ENCODE results near the gene ZMYM3.

Gene ZMYM3

DNA sequence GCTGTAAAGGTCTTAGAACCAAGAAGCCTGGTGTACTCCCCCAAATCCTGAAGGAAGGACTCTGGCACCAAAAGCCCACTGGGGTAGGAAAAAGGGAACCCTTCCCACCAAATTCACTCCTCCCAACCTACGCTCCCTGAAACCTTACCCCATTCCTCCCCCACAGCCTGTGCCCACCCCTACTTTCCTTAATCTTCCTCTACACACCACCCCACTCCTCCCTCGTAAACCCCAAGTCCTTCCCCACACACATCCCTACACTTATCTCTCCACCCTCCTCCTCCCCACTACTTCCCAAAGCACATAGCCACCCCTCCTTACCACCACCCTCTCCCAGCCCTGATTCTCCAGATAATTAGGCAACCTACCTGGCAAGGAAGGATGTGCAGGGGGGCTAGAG, 1.7 kb downstream of the ZMYM3 start:
- DNase-seq, result no peak

DNA sequence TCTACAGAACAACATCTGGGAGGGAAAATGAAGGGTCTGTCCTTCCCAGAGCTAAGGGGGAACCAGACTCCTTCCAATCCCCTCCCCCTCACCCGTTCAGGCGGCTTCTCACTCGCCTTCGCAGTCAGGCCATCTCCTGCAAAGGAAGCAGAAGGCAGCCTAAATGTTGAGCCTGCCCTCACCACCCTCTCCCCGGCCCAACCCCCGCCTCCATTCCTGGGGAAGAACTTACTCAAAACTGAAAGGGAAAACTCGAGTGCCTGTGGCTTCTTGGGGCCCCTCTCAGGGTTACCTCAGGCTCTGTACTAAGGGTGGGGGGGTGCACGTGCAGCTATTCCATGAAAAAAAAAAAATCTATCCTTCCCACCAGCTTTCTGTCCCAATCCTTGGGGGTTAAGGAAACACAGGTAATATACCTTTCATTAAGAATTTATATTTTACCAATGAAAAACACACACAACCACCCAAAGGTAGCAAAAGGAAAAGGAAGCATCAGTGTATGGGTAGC, 2.4 kb downstream of the ZMYM3 start:
- DNase-seq, result no peak

DNA sequence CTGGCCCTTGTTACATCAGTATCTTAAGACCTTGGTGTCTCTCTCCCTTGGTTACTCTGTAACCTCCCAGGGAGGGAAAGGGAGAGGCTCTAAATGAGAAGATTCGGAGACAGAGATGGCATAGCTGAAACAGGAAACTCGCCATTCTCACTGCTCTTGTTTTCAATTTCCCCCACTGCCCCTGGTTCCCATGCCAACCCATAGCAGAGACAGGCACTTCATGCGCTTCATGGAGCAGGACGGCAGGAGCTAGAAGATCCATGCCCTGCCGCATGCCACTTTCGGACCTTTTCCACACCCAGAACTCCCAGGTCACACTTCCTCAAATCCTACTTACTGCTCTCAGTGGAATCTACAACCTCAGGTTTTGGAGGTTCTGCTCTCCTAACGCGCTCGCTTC, 3.1 kb downstream of the ZMYM3 start:
- DNase-seq, result no peak

DNA sequence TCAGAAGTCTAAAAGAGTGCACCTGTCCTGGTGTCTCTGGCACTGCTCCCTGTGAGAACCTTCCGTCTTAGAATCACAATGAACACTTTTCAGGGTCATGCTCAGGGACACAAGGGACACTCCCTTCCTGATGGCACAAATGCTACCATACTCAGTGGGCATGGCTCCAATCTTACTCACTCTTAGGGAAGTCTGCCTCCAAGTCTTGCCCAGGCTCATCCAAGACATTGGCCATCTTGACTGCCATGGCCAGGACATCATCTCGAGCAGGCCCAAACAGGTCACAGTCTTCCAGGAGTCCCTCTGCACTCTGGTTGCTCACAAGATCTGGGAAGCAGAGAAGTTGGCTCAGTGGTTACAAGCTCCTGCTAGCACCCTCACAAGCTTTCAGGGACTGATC, 8.8 kb downstream of the ZMYM3 start:
- no peak for DNase-seq

DNA sequence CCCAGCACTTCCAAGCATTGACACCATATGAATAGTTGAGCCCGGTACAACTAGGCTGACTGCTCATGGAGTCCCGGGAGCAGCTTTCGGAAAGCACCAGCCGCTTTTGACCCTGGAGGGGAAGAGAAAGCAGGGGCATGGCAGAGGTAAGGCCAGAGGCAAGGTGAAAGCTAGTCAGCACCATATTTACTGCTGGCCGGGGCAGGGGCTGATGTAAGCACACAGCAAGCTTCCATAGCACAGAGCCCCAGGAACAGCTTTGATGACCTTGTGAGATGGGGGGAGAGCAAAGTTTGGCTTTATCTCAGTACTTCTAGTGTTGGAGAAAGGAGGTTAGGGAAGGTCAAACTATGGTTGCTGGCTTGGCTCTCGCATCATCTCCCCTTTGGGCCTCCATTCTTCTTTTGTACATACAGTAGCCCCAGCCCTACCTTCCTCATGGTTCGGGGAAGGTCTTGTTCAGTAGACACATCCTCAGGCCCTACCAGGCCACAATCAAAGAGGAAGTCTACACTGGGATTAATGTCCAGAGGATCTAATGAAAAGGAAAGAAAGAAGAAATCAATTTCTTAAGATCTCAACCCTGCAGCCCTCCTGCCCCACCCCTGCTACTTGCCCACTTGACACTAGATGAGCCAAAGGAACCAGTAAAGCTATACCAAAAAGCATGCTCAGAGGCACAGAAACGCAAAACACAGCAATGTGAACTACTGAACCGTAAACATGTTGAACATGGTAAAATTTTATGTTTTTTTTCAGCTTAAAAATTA, 9.4 kb downstream of the ZMYM3 start:
- no peak for DNase-seq

DNA sequence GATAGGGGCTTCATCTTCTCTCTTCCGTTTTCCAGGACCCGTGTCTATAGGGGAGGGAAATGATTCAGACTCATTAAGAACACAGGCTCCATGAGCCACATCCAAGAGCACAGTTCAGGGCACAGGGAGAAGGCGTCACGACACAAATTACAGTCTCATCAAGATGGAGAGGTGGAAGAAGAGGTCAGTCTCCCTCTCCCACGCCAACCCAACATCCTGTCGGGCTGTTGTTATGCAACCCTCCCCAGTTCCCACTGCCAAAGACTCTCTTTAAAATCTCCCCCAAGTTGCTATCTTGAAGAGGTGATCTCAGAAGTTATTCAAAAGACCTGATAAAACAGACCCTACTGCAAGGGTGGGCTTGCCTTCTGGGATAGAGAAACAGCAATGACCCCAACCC, 12.6 kb downstream of the ZMYM3 start:
- no peak for DNase-seq

DNA sequence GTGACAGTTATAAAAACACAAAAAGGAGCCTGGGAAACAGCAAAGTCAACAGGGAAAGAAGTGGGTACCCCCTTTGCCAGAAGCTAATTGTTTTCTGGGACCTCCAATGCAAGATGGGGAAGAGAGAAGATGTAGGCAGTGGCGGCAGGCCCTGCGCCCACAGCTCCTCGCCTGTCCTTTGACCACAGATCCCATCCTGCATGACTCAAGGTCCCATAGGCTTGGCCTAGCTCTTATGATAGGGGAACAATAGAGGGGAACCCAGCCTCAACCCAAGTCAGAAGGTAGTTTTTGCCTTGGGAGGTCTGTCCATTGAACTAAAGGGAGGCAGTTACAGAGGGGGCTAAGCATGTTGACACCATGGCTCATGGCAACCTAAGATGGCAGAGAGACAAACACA, 14.2 kb downstream of the ZMYM3 start:
- no peak for DNase-seq

DNA sequence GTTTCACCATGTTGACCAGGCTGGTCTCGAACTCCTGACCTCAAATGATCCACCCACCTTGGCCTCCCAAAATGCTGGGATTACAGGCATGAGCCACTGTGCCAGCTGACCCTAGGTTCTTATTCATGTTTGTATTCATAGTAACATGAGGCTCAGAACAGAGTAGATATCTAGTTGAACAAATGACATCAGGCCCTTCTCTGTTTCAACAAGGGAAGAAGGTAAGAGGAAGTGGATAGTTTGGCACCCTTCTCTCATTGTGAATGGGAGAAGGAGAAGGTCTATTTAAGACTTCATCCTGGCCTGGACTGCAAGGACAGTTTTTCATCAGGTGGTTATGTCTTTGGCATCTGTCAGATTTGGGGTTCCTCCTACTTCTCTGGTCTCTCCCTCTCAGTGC, 17.1 kb downstream of the ZMYM3 start:
- DNase-seq, result no peak

DNA sequence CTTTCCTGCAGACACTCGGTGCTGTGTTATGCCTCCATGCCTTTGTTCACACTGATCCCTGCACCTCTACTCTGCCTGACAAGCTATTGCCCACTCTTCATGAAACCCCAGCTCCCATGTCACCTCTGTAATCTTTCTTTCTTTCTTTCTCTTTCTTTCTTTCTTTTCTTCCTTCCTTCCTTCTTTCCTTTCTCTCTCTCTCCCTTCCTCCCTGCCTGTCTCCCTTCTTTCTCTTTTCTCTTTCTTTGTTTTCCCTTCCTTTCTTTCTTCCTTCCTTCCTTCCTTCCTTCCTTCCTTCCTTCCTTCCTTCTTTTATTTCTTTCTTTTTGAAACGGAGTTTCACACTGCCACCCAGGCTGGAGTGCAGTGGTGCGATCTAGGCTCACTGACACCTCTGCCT, 18.5 kb downstream of the ZMYM3 start:
- DNase-seq, result no peak

DNA sequence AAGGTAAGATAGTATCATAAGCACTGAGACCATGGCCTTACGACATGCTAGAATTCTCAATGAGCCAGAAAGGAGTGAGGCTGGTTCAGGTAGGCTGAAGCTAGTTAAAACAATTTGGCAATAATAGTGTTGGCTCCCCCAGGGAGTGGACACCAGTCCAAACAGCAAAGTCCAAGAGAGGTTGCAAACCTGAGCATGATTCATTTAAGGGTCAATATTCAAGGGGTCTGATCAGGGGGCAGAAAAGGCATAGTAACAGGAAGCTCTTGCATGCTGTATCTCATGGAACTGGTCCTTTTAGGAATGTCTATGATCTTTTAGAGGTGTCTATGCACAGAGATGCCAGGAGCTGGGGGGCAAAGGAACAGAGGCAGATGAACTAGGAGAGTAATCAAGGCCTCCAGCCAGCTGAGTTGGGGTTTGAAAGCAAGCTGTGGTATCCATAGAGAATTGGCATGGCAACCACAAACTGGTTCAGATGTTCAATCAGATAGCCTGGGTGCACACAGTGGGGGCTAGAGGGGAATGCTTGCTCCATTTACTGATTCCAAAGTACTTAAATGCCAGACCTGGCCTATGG, 25.8 kb downstream of the ZMYM3 start:
- DNase-seq, result no peak

DNA sequence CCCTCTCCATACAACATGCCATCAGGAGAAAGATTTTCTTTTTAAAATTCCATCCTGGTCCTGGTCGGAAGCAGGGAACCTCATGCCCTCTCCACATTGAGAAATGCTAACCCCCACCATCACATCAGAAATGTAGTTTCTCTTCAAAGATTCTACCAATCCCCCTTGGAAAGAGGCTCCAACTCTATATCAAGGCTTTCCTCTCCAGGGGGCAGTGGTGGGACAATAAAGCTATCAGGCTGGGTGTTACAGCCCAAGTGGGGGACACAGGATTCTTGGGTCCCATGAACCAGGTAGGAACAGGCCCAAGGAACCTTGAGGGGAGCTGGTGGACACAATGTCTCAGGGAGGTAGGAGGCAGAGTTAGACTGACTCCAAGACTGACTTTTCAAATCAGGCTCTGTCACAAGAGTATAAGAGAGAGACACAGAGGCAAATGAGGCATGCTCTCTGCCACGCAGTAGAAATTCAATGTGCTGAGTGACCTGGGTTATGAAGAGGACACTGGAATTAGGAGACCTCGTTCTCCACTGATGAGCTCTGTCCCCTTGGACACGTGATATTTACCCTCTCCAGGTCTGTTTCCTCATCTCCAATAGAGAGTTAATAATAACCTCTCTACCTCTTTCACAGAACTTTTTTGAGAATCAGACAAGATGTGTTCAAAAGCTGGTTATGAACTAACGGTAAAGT, 26.4 kb downstream of the ZMYM3 start:
- DNase-seq, result no peak

DNA sequence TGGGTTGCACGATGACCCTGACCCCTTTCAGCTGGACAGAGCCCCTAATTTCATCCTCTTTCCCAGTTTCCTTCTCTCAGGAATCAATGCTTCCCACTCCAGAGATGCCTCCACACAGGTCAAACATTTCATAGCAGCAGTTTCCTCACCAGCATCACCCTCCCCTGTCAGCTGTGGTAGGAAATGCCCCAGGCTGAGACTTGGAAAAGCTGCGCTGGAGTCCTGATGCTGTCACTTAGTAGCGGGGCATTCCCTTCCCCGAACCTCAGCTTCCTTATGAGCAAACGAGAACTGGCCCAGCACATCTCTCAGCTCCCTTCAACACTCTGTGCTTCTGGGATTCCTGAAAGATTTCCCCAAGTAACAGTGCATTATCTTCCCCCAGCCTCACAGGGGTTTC, 28.3 kb downstream of the ZMYM3 start:
- no peak for DNase-seq

DNA sequence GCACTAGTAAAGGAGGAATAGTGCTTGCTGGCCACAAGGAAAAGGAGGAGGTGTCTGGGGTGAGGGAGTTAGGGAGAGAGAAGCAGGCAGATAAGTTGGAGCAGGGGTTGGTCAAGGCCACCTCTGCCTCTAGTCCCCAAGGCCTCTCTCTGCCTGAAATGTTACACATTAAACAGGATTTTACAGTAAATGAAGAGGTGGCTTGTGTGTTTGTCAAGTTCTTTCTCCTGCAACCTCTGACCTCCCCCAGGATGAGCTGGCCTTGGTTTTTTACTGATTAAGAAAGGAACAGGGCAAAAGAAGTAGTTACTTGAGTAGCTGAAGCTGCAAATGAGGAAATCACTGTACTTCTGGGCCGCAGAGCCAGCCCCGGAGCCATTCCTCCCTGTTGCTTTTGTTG, 28.9 kb downstream of the ZMYM3 start:
- no peak for DNase-seq

DNA sequence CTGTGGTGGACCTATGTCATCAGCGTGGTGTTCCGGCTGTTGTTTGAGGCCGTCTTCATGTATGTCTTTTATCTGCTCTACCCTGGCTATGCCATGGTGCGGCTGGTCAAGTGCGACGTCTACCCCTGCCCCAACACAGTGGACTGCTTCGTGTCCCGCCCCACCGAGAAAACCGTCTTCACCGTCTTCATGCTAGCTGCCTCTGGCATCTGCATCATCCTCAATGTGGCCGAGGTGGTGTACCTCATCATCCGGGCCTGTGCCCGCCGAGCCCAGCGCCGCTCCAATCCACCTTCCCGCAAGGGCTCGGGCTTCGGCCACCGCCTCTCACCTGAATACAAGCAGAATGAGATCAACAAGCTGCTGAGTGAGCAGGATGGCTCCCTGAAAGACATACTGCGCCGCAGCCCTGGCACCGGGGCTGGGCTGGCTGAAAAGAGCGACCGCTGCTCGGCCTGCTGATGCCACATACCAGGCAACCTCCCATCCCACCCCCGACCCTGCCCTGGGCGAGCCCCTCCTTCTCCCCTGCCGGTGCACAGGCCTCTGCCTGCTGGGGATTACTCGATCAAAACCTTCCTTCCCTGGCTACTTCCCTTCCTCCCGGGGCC, 29.7 kb downstream of the ZMYM3 start:
- no peak for DNase-seq

DNA sequence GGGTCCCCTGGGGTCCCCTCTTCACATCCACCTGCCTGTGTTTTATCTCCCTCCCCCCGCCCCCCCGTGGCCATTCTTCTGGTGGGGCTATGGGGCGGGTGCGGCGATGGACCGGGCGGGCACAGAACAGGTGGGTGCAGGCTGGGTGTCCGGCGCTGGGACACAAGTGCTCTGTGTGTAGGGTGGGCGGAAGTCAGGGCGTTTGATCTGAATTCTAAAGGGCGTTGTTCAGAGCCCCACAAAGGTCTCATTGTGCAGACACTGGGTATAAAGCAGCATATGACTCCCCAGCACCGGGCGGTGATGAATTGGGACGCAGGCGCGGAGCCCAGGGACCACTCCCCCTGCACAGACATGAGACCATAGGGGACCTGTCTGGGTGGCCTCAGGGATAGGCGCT, 31.0 kb downstream of the ZMYM3 start, which contains the start of gene GJB1:
Gene GJB1, plus strand, starts transcription at position 296 of the 400 bp plus-strand sequence. CDS start 484 bp downstream, outside the sequence.
- DNase-seq, result no peak

DNA sequence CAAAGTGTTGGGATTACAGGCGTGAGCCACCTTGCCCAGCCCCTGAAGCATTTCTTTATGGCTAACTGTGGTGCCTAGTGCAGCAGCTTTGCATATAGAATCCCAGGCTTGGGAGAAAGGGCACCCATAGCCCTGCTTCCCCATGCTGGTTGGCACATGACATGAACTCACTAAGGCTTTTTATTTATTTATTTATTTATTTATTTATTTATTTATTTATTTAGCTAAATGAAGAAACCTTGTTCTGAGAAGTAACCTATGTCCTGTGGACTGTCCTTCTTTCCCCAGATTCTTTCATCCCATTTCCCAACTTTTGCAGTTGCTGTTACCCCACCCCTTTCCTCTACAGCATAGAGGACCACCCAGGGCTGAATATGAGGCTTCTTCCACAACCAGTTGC, 32.8 kb downstream of the ZMYM3 start:
- no peak for DNase-seq

DNA sequence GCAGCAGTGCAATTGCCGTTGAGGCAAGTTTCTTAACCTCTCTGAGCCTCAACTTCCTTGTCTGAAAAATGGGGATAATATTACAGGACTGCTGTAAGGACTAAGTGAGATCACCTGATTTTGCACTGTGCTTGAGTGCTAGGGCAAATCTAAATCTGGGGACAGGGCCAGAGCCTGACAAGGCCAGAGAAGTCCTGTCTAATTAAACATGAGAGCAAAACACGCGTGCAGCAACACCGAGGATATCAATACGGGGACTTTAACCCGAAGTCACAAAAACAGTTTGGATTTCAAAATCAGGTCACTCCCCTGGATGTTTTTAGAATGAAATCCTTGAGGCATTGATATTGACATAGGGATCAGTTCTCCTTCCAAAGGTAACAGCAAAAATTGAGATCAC, 36.6 kb downstream of the ZMYM3 start:
- no peak for DNase-seq

DNA sequence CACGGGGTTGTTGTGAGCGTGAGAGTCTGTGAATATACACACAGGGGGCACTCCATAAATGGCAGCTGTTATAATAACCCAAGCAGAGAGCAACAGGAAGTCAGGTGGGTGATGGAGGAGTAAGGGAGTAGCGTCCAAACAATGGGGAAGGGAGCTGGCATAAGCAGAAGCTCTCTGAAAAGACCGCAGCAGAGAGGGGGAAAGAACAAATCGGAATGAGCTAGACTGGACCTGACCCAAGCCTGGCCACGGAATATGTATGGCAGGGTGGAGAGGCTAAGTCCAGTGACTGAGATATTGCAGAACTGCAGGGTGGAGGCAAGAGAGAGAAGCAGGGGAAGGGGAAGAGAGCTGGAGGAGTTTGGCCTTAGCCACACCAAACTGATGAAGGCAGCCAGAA, 37.5 kb downstream of the ZMYM3 start:
- no peak for DNase-seq

DNA sequence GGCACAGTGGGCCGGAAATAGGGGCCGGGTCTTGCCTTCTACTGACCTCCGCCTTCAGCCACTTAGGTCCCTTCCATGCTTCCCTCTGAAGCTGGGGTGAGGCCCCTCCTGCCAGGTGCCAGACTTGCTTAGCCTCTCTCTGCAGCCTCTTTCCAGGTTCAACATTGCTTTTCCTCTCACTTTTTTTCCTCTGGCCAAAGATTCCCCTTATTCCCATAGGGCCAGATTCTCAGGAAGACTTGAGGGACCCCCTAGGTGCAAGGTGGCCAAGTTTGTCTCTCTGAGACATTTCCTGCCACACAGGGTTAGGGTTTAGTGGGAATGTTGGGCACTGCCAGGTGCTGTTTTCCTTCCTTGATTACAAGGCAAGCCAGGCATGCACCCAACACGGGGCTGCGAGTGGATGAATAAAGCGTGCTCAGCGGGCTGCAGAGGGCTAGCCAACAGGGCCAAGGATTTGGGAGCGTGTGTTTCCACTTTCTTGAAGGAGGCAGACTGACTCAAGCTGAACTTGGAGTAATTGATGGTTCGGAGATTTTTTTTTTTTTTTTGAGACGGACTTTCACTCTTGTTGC, 38.5 kb downstream of the ZMYM3 start:
- no peak for DNase-seq

DNA sequence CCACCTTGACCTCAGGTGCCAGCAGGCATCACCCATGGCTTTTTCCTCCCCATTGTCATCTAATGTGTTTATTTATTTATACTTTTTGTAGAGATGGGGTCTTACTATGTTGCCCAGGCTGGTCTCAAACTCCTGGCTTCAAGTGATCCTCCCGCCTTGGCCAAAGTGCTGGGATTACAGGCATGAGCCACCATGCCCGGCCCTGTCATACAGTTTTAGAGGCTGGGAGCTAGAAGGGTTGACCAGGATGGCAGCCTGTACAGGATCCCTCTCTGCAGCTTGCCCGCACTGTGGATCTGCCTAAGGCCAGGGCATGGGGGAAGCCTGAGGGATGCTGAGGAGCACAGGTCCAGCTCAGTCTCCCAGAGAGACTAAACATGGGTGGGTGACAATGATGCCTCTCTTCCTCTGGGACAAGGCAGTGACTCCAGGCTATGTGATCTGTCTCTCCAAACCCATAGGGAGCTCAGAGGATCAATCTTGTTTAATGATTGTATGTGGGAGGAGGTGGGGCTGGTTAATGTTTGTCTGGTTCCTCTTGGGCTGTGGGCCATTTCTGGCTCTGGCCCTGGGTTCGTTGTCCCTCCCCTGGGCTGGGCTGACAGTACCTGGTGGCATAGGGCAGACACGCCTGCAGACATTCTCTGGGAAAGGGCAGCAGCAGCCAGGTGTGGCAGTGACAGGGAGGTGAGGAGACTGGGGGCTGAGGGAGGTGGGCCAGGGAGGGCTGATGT, 39.2 kb downstream of the ZMYM3 start:
- DNase-seq, result no peak

DNA sequence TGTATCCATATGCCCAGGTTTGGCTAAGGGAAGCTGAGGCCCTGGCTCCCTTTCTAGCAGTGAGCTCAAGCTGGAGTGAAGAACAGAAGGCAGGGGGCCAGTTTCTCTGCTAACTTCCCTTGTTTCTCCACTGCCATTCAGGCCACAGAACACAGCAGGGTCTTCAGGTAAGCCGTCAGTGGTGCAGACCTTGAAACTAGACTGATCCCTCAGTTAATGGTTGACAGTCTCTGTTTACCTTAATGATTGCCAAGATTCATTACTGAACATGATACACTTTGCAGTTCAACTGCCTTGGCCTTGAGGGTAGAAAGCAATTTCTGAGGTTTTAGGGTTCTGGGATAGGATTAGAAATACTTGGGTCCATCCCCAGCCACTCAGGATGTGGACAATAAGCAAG, 39.8 kb downstream of the ZMYM3 start:
- DNase-seq, result no peak

DNA sequence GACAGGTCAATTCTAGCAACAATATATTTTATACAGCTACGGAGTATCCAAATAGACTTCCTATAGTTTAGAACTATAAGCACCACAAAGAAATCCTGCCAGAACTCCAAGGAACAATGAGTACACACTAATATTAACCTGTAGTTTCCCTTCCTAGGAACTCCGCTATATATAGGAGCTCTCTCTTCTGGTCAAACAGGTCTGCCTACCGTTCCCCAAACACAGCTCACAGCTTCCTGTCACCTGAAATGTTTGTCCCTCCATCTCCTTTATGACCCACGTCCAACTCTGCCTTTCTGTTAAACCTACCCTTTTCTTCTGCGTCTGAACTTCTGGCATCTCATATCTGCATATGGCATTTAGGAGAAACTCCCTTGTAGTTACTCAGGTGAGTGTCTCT, 41.4 kb downstream of the ZMYM3 start:
- no peak for DNase-seq

DNA sequence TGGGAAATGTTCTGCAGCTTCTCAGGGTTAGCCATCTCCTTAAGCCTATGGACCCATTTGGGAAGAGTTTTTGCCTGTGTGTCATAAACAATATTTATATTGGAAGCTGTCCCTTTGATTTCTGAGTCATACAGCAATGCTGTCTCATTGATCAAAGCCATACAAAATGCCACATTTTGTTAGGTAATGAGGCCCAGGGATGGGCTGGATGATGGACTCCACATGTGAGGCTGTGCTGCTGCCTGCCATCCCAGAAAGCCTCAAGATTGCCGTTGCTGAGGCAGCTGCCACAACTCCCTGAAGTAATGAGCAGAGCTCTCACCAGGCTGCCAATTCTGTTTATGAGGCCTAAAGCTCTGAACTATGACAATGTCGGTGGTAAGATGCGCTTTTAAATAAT, 43.1 kb downstream of the ZMYM3 start:
- no peak for DNase-seq
